HUES48 (cell line): ENCODE measurements around the gene TOMM40.
A peak's percentile ranks its signal among the peaks of the same experiment; 100 is the strongest.
"Not testable (repeated sequence)": the region's sequence is repeated elsewhere in the genome, so short reads cannot be mapped to it uniquely, and the experiment has no call there.

Experiments
- H3K27ac ChIP-seq: one replicate; pipeline ENCODE4 v1.7.0; 2013; ENCODE audit warnings: low read depth, low read length, inconsistent platforms
- H3K27me3 ChIP-seq: 2 replicates; pipeline ENCODE4 v1.6.1; 2013; ENCODE audit warnings: mild to moderate bottlenecking, low read length; ENCODE audit not compliant: control insufficient read depth, insufficient read depth
- H3K36me3 ChIP-seq: 2 replicates; pipeline ENCODE4 v1.6.1; 2013; ENCODE audit warnings: low read length; ENCODE audit not compliant: control insufficient read depth, insufficient read depth
- H3K4me1 ChIP-seq: 2 replicates; pipeline ENCODE4 v1.6.1; 2013; ENCODE audit warnings: mild to moderate bottlenecking, low read length; ENCODE audit not compliant: control insufficient read depth, insufficient read depth
- H3K4me3 ChIP-seq: 2 replicates; pipeline ENCODE4 v1.5.1; 2013; ENCODE audit warnings: mild to moderate bottlenecking, low read depth, low read length
- H3K9ac ChIP-seq: 2 replicates; pipeline ENCODE4 v1.6.1; 2013; ENCODE audit warnings: mild to moderate bottlenecking, low read depth, low read length, moderate library complexity
- H3K9me3 ChIP-seq: 2 replicates; pipeline ENCODE4 v1.6.1; 2013; ENCODE audit warnings: low read length; ENCODE audit not compliant: control insufficient read depth, insufficient read depth

TOMM40 gene

DNA sequence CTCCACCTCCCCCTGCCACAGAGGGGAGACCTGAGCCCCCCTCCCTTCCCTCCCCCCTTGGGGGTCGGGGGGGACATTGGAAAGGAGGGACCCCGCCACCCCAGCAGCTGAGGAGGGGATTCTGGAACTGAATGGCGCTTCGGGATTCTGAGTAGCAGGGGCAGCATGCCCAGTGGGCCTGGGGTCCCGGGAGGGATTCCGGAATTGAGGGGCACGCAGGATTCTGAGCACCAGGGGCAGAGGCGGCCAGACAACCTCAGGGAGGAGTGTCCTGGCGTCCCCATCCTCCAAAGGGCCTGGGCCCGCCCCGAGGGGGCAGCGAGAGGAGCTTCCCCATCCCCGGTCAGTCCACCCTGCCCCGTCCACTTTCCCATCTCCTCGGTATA, 12.2 kb downstream of the TOMM40 start:
- Histone ChIP-seq H3K4me1 (peaks cover 5% of the 10 kb centered on the region; the same call in 1 of the 2 replicates), H3K4me3 (no peak overlapping the region), H3K27me3 (no peaks in the 10 kb centered on the region), H3K36me3 (peaks cover 60% of the 10 kb centered on the region), H3K27ac (no peak overlapping the region), H3K9ac (no peak overlapping the region), H3K9me3 (no peaks in the 10 kb centered on the region)

DNA sequence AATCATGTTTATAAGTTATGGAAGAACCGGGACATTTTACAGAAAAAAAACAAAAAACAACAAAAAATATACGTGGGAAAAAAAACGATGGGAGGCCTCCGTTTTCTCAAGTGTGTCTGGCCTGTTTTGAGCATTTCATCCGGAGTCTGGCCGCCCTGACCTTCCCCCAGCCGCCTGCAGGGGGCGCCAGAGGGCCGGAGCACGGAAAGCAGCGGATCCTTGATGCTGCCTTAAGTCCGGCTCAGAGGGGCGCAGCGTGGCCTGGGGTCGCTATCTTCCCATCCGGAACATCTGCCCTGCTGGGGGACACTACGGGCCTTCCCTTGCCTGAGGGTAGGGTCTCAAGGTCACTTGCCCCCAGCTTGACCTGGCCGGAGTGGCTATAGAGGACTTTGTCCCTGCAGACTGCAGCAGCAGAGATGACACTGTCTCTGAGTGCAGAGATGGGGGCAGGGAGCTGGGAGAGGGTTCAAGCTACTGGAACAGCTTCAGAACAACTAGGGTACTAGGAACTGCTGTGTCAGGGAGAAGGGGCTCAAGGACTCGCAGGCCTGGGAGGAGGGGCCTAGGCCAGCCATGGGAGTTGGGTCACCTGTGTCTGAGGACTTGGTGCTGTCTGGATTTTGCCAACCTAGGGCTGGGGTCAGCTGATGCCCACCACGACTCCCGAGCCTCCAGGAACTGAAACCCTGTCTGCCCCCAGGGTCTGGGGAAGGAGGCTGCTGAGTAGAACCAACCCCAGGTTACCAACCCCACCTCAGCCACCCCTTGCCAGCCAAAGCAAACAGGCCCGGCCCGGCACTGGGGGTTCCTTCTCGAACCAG, 12.8 kb downstream of the TOMM40 start:
- Histone ChIP-seq H3K27ac (peak overlapping the region; percentile 60), H3K36me3 (peaks cover 61% of the 10 kb centered on the region), H3K4me3 (no peak overlapping the region), H3K9ac (no peak overlapping the region), H3K4me1 (peaks cover 5% of the 10 kb centered on the region; the same call in 1 of the 2 replicates), H3K27me3 (no peaks in the 10 kb centered on the region), H3K9me3 (no peaks in the 10 kb centered on the region)

DNA sequence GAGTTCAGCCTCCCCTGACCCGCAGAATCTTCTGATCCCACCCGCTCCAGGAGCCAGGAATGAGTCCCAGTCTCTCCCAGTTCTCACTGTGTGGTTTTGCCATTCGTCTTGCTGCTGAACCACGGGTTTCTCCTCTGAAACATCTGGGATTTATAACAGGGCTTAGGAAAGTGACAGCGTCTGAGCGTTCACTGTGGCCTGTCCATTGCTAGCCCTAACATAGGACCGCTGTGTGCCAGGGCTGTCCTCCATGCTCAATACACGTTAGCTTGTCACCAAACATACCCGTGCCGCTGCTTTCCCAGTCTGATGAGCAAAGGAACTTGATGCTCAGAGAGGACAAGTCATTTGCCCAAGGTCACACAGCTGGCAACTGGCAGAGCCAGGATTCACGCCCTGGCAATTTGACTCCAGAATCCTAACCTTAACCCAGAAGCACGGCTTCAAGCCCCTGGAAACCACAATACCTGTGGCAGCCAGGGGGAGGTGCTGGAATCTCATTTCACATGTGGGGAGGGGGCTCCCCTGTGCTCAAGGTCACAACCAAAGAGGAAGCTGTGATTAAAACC, 13.5 kb downstream of the TOMM40 start:
- no peaks in the 10 kb centered on the region for H3K9me3 ChIP-seq
- peaks cover 56% of the 10 kb centered on the region for H3K36me3 ChIP-seq
- H3K4me1 ChIP-seq: peaks cover 5% of the 10 kb centered on the region; the same call in 1 of the 2 replicates
- peak overlapping the region; percentile 4; the same call in 1 of the 2 replicates for H3K9ac ChIP-seq
- H3K27me3 ChIP-seq: no peaks in the 10 kb centered on the region
- no peak overlapping the region for H3K27ac ChIP-seq
- H3K4me3 ChIP-seq: no peak overlapping the region

DNA sequence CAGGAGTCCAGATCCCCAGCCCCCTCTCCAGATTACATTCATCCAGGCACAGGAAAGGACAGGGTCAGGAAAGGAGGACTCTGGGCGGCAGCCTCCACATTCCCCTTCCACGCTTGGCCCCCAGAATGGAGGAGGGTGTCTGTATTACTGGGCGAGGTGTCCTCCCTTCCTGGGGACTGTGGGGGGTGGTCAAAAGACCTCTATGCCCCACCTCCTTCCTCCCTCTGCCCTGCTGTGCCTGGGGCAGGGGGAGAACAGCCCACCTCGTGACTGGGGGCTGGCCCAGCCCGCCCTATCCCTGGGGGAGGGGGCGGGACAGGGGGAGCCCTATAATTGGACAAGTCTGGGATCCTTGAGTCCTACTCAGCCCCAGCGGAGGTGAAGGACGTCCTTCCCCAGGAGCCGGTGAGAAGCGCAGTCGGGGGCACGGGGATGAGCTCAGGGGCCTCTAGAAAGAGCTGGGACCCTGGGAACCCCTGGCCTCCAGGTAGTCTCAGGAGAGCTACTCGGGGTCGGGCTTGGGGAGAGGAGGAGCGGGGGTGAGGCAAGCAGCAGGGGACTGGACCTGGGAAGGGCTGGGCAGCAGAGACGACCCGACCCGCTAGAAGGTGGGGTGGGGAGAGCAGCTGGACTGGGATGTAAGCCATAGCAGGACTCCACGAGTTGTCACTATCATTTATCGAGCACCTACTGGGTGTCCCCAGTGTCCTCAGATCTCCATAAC, 14.5 kb downstream of the TOMM40 start, which contains the start of gene APOE:
Gene APOE (plus strand): TSS at position 360 of the 724 bp plus-strand sequence. CDS start 829 bp downstream, outside the sequence.
- no peaks in the 10 kb centered on the region for H3K27me3 ChIP-seq
- peak within 1 kb of the TSS; percentile 90 for H3K27ac ChIP-seq
- H3K4me3 ChIP-seq: peak within 1 kb of the TSS; percentile 90
- peak within 1 kb of the TSS; percentile 81 for H3K9ac ChIP-seq
- H3K4me1 ChIP-seq: peaks cover 5% of the 10 kb centered on the region; the same call in 1 of the 2 replicates
- H3K9me3 ChIP-seq: no peaks in the 10 kb centered on the region
- peaks cover 45% of the 10 kb centered on the region for H3K36me3 ChIP-seq

DNA sequence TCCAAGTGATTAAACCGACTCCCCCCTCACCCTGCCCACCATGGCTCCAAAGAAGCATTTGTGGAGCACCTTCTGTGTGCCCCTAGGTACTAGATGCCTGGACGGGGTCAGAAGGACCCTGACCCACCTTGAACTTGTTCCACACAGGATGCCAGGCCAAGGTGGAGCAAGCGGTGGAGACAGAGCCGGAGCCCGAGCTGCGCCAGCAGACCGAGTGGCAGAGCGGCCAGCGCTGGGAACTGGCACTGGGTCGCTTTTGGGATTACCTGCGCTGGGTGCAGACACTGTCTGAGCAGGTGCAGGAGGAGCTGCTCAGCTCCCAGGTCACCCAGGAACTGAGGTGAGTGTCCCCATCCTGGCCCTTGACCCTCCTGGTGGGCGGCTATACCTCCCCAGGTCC, 16.6 kb downstream of the TOMM40 start:
- Histone ChIP-seq H3K36me3 (peaks cover 26% of the 10 kb centered on the region), H3K27ac (no peak overlapping the region), H3K4me3 (no peak overlapping the region), H3K9me3 (no peaks in the 10 kb centered on the region), H3K9ac (no peak overlapping the region), H3K4me1 (peaks cover 10% of the 10 kb centered on the region; the same call in 1 of the 2 replicates), H3K27me3 (no peaks in the 10 kb centered on the region)

DNA sequence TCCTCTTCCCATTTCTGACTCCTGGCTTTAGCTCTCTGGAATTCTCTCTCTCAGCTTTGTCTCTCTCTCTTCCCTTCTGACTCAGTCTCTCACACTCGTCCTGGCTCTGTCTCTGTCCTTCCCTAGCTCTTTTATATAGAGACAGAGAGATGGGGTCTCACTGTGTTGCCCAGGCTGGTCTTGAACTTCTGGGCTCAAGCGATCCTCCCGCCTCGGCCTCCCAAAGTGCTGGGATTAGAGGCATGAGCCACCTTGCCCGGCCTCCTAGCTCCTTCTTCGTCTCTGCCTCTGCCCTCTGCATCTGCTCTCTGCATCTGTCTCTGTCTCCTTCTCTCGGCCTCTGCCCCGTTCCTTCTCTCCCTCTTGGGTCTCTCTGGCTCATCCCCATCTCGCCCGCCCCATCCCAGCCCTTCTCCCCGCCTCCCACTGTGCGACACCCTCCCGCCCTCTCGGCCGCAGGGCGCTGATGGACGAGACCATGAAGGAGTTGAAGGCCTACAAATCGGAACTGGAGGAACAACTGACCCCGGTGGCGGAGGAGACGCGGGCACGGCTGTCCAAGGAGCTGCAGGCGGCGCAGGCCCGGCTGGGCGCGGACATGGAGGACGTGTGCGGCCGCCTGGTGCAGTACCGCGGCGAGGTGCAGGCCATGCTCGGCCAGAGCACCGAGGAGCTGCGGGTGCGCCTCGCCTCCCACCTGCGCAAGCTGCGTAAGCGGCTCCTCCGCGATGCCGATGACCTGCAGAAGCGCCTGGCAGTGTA, 17.2 kb downstream of the TOMM40 start:
- H3K9ac ChIP-seq: no peak overlapping the region
- no peak overlapping the region for H3K27ac ChIP-seq
- no peaks in the 10 kb centered on the region for H3K27me3 ChIP-seq
- H3K9me3 ChIP-seq: no peaks in the 10 kb centered on the region
- peaks cover 10% of the 10 kb centered on the region; the same call in 1 of the 2 replicates for H3K4me1 ChIP-seq
- H3K36me3 ChIP-seq: peaks cover 20% of the 10 kb centered on the region
- H3K4me3 ChIP-seq: no peak overlapping the region

DNA sequence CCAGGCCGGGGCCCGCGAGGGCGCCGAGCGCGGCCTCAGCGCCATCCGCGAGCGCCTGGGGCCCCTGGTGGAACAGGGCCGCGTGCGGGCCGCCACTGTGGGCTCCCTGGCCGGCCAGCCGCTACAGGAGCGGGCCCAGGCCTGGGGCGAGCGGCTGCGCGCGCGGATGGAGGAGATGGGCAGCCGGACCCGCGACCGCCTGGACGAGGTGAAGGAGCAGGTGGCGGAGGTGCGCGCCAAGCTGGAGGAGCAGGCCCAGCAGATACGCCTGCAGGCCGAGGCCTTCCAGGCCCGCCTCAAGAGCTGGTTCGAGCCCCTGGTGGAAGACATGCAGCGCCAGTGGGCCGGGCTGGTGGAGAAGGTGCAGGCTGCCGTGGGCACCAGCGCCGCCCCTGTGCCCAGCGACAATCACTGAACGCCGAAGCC, 17.8 kb downstream of the TOMM40 start:
- peaks cover 18% of the 10 kb centered on the region for H3K36me3 ChIP-seq

DNA sequence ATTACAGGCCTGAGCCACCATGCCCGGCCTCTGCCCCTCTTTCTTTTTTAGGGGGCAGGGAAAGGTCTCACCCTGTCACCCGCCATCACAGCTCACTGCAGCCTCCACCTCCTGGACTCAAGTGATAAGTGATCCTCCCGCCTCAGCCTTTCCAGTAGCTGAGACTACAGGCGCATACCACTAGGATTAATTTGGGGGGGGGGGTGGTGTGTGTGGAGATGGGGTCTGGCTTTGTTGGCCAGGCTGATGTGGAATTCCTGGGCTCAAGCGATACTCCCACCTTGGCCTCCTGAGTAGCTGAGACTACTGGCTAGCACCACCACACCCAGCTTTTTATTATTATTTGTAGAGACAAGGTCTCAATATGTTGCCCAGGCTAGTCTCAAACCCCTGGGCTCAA, 18.7 kb downstream of the TOMM40 start:
- Histone ChIP-seq H3K4me1 (peaks cover 9% of the 10 kb centered on the region), H3K9ac (no peak overlapping the region), H3K9me3 (no peaks in the 10 kb centered on the region), H3K27ac (peak overlapping the region; percentile 55), H3K27me3 (no peaks in the 10 kb centered on the region), H3K4me3 (no peak overlapping the region), H3K36me3 (peaks cover 18% of the 10 kb centered on the region)

More for the DNA sequence above, 17.8 kb downstream of the TOMM40 start:
- Histone ChIP-seq H3K9me3 (no peaks in the 10 kb centered on the region), H3K27ac (no peak overlapping the region), H3K9ac (no peak overlapping the region), H3K27me3 (no peaks in the 10 kb centered on the region), H3K4me3 (no peak overlapping the region), H3K4me1 (peaks cover 8% of the 10 kb centered on the region; the same call in 1 of the 2 replicates)

DNA sequence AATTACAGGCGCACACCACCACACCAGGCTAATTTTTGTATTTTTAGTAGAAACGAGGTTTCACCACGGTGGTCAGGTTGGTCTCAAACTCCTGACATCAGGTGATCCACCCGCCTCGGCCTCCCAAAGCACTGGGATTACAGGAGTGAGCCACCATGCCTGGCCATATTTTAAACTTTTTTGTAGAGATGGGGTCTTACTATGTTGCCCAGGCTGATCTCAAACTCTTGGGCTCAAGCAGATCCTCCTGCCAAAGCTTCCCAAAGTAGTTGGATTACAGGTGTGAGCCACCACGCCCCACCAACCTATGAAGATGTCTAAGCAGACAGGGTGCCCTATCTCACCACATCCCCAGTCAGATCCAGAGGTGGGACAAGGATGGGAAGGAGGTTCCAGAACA, 20.8 kb downstream of the TOMM40 start:
- not testable (repeated sequence) for H3K27ac ChIP-seq, H3K4me1 ChIP-seq, H3K9me3 ChIP-seq, H3K9ac ChIP-seq, H3K27me3 ChIP-seq, H3K4me3 ChIP-seq
- H3K36me3 ChIP-seq: peaks cover 17% of the 10 kb centered on the region

DNA sequence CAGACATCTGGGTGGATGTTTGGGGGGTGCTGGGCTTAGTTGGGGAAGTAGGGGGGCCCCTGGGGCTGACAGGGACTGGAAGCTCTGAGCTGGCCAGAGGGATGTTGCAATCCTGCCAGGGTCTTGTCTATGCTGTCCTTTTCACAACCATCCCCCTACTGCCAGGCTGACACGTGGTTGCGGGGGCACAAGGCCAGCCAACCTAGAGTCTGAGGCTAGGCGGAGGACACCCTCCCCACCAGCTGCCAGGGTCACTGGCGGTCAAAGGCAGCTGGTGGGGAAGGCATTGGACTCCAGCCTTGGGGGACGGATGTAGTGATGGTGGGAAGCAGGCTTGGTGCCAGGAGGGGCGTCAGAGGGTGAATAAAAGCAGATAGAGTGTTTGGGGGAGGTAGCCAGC, 21.8 kb downstream of the TOMM40 start:
- Histone ChIP-seq H3K27me3 (no peaks in the 10 kb centered on the region), H3K36me3 (peaks cover 8% of the 10 kb centered on the region), H3K9me3 (no peaks in the 10 kb centered on the region), H3K27ac (no peak overlapping the region), H3K4me3 (no peak overlapping the region), H3K4me1 (peaks cover 9% of the 10 kb centered on the region), H3K9ac (no peak overlapping the region)
